MM.1S (cell line): Measurements from ENCODE around the gene SCUBE1.

Experiments
- DNase-seq: peaks from one replicate; pipeline ENCODE4 v3.0.0-alpha.2; 2015
- H2AFZ ChIP-seq: fragments of 300-600 bp; sonication (generic); 2 replicates; pipeline ENCODE4 v1.6.0; 2016; ENCODE audit warnings: antibody characterized with exemption, low read length
- H3F3A ChIP-seq: fragments of 300-600 bp; sonication (generic); 2 replicates; pipeline ENCODE4 v1.6.1; 2016; ENCODE audit warnings: mild to moderate bottlenecking, antibody characterized with exemption, low read length, moderate library complexity, mixed read lengths; ENCODE audit not compliant: insufficient read depth
- H3K27ac ChIP-seq: fragments of 300-600 bp; sonication (generic); 2 replicates; pipeline ENCODE4 v1.5.1; 2016; ENCODE audit warnings: mild to moderate bottlenecking, low read length
- H3K27me3 ChIP-seq: fragments of 300-600 bp; sonication (generic); replicated peaks from 2 replicates; pipeline ENCODE4 v1.6.0; 2016; ENCODE audit warnings: low read length; ENCODE audit not compliant: insufficient read depth
- H3K36me3 ChIP-seq: fragments of 300-600 bp; sonication (generic); replicated peaks from 2 replicates; pipeline ENCODE4 v1.6.1; 2016; ENCODE audit warnings: mild to moderate bottlenecking, low read length, mixed read lengths; ENCODE audit not compliant: insufficient read depth
- H3K4me1 ChIP-seq: fragments of 300-600 bp; sonication (generic); 2 replicates; pipeline ENCODE4 v1.6.1; 2016; ENCODE audit warnings: low read length, mixed read lengths
- H3K4me2 ChIP-seq: fragments of 300-600 bp; sonication (generic); 2 replicates; pipeline ENCODE4 v1.6.0; 2016; ENCODE audit warnings: low read depth, low read length
- H3K4me3 ChIP-seq: fragments of 300-600 bp; sonication (generic); 2 replicates; pipeline ENCODE4 v1.5.1; 2016; ENCODE audit warnings: low read length, mixed read lengths
- H3K79me2 ChIP-seq: fragments of 300-600 bp; sonication (generic); 2 replicates; pipeline ENCODE4 v1.6.1; 2016; ENCODE audit warnings: mixed run types, low read length, mixed read lengths
- H3K9ac ChIP-seq: fragments of 300-600 bp; sonication (generic); 2 replicates; pipeline ENCODE4 v1.6.1; 2016; ENCODE audit warnings: low read length, mixed read lengths
- H3K9me2 ChIP-seq: fragments of 300-600 bp; sonication (generic); replicated peaks from 2 replicates; pipeline ENCODE4 v1.6.1; 2016; ENCODE audit warnings: mild to moderate bottlenecking, low read length, mixed read lengths; ENCODE audit not compliant: insufficient read depth
- H3K9me3 ChIP-seq: fragments of 300-600 bp; sonication (generic); replicated peaks from 2 replicates; pipeline ENCODE4 v1.6.1; 2016; ENCODE audit warnings: mild to moderate bottlenecking, low read length, mixed read lengths; ENCODE audit not compliant: insufficient read depth
- H4K20me1 ChIP-seq: fragments of 300-600 bp; sonication (generic); 2 replicates; pipeline ENCODE4 v1.6.1; 2016; ENCODE audit warnings: mild to moderate bottlenecking, low read length, moderate library complexity, mixed read lengths; ENCODE audit not compliant: insufficient read depth
- CTCF ChIP-seq: fragments of 300-600 bp; sonication (generic); IDR thresholded peaks from 2 replicates; pipeline ENCODE4 v1.5.1; 2016; ENCODE audit warnings: antibody characterized with exemption, low read length, mixed read lengths
- EZH2 ChIP-seq: fragments of 300-600 bp; sonication (generic); optimal IDR thresholded peaks from 2 replicates; pipeline ENCODE3; 2017; ENCODE audit warnings: low read depth, mild to moderate bottlenecking, antibody characterized with exemption, low read length, mixed read lengths
- EZH2phosphoT487 ChIP-seq: fragments of 300-600 bp; sonication (generic); IDR thresholded peaks from 2 replicates; pipeline ENCODE4 v1.6.1; 2018; ENCODE audit warnings: antibody characterized with exemption, low read length

SCUBE1 gene

GRCh38 chr22:43168471-43169309, 174.5 kb downstream of the SCUBE1 start:
- H3K9ac ChIP-seq: no peak overlapping the region
- H2AFZ ChIP-seq: no peak overlapping the region
- H3K9me2 ChIP-seq: no peaks in the 10 kb centered on the region
- H3K4me1 ChIP-seq: no peaks in the 10 kb centered on the region
- H3K9me3 ChIP-seq: no peaks in the 10 kb centered on the region
- no peak overlapping the region for H3K4me2 ChIP-seq
- TF ChIP-seq EZH2: no peak
- TF ChIP-seq CTCF: no peak
- TF ChIP-seq EZH2phosphoT487: no peak
- no peak for DNase-seq
- H3K27me3 ChIP-seq: no peaks in the 10 kb centered on the region
- no peaks in the 10 kb centered on the region for H3K36me3 ChIP-seq
- no peaks in the 10 kb centered on the region for H3K79me2 ChIP-seq
- no peak overlapping the region for H3K27ac ChIP-seq
- H3F3A ChIP-seq: no peaks in the 10 kb centered on the region; the same call in 1 of the 2 replicates
- no peaks in the 10 kb centered on the region for H4K20me1 ChIP-seq
- H3K4me3 ChIP-seq: no peak overlapping the region

GRCh38 chr22:43167001-43167589, 176.1 kb downstream of the SCUBE1 start:
- H3K4me1 ChIP-seq: no peaks in the 10 kb centered on the region
- H3K27ac ChIP-seq: no peak overlapping the region
- H3K36me3 ChIP-seq: no peaks in the 10 kb centered on the region
- H3K27me3 ChIP-seq: no peaks in the 10 kb centered on the region
- no peak for DNase-seq
- H4K20me1 ChIP-seq: no peaks in the 10 kb centered on the region
- no peaks in the 10 kb centered on the region; the same call in 1 of the 2 replicates for H3F3A ChIP-seq
- no peak for TF ChIP-seq EZH2phosphoT487
- no peak for TF ChIP-seq EZH2
- no peak for TF ChIP-seq CTCF
- H3K4me2 ChIP-seq: no peak overlapping the region
- H3K9me2 ChIP-seq: no peaks in the 10 kb centered on the region
- H3K9me3 ChIP-seq: no peaks in the 10 kb centered on the region
- no peak overlapping the region for H2AFZ ChIP-seq
- no peak overlapping the region for H3K4me3 ChIP-seq
- H3K9ac ChIP-seq: no peak overlapping the region
- H3K79me2 ChIP-seq: no peaks in the 10 kb centered on the region

GRCh38 chr22:43166132-43166930, 176.8 kb downstream of the SCUBE1 start:
- no peak for DNase-seq
- Histone ChIP-seq H3K4me1 (no peaks in the 10 kb centered on the region), H4K20me1 (no peaks in the 10 kb centered on the region), H3K27ac (no peak overlapping the region), H3K79me2 (no peaks in the 10 kb centered on the region), H3K4me3 (no peak overlapping the region), H3K9ac (no peak overlapping the region), H3K9me3 (no peaks in the 10 kb centered on the region), H3K27me3 (no peaks in the 10 kb centered on the region), H3F3A (no peaks in the 10 kb centered on the region; the same call in 1 of the 2 replicates), H3K36me3 (no peaks in the 10 kb centered on the region), H2AFZ (no peak overlapping the region), H3K4me2 (no peak overlapping the region), H3K9me2 (no peaks in the 10 kb centered on the region)
- TF ChIP-seq EZH2 (no peak), EZH2phosphoT487 (no peak), CTCF (no peak)
